Vagina (tissue), 2 donors: ENCODE results near the gene ROR1.

ENCODE experiments used
- POLR2A ChIP-seq, 2 donors: fragments of 450-650 bp; IDR thresholded peaks; one replicate each; pipeline ENCODE4 v1.6.1; 2017; ENCODE audit warnings: antibody characterized with exemption in 2 of 2, mild to moderate bottlenecking in 2 of 2, moderate library complexity in 2 of 2
- POLR2AphosphoS5 ChIP-seq, 2 donors: sonication (generic); formaldehyde crosslinking; IDR thresholded peaks; one replicate each; pipeline ENCODE4 v1.9.0; 2017; ENCODE audit warnings: antibody characterized with exemption in 2 of 2, mild to moderate bottlenecking in 2 of 2, low read depth in 1 of 2; ENCODE audit not compliant: insufficient read depth in 1 of 2
- TF ChIP-seq, protein P1 (sequence below), 3 experiments: fragments of 450-650 bp in 2 of 3; fragments of 200-600 bp in 1 of 3; sonication (generic) in 1 of 3; IDR thresholded peaks; one replicate each; pipeline ENCODE4 v1.5.1; 2017 to 2019; ENCODE audit warnings: antibody characterized with exemption in 3 of 3, mild to moderate bottlenecking in 2 of 3, moderate library complexity in 2 of 3

DNA sequence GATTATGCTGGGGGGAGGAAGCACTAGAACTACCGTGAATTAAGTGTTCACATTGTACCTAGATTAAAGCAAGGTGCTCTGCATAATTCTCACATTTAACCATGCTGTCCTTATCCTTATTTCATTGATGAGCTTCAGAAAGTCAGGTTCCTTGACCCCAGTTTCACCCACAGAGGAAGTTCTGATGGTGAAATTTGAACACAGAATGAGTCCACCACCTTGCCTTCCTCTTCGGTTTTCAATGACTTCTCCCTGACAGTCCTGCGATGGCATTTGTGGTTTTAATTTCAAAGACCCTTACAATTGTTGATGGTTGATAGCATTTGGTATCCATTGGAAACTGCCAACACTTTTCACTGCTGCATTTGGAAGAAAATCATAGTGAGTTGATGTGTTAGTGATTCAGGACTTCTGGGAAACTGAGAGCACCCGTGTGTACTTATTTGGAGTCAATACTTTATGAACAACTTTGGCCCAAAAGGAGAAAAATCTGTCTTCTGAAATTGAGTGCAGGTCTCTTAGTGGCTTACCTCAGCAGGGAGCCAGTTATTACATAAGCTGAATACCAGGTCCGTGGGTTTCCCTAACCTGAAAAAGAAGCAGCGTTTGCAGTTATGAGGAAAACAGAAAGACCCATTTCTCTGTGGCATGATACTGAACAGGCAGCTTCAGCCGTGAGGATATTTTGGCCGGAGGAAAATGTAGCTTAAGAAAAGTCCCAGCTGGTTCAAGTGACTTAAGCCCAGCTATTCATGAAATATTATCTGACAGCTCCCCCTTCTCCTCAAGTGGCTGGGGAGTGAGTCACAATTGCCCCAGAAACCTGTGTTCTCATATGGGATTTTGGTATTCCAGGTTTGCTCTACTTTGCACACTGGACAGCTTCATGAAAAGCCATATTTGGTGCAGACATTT lies 47.5 kb downstream of the ROR1 start:
- TF ChIP-seq POLR2AphosphoS5 (IDR thresholded peaks at IDR 0.05; ENCODE audit: insufficient read depth in 1 of 2, low read depth in 1 of 2) (no peak), POLR2A (IDR thresholded peaks at IDR 0.05) (no peak)
- TF ChIP-seq, protein P1, sequence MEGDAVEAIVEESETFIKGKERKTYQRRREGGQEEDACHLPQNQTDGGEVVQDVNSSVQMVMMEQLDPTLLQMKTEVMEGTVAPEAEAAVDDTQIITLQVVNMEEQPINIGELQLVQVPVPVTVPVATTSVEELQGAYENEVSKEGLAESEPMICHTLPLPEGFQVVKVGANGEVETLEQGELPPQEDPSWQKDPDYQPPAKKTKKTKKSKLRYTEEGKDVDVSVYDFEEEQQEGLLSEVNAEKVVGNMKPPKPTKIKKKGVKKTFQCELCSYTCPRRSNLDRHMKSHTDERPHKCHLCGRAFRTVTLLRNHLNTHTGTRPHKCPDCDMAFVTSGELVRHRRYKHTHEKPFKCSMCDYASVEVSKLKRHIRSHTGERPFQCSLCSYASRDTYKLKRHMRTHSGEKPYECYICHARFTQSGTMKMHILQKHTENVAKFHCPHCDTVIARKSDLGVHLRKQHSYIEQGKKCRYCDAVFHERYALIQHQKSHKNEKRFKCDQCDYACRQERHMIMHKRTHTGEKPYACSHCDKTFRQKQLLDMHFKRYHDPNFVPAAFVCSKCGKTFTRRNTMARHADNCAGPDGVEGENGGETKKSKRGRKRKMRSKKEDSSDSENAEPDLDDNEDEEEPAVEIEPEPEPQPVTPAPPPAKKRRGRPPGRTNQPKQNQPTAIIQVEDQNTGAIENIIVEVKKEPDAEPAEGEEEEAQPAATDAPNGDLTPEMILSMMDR (IDR thresholded peaks at IDR 0.05), result no peak
